Natural killer cell (primary cell): ENCODE measurements around the gene FBLIM1. TPM values are rescaled to one million over a fixed set of nuclear protein-coding genes. Genes with fewer than 3 reads are reported as not detected.
A peak's percentile ranks its signal among the peaks of the same experiment; 100 is the strongest.

Experiments used
- ATAC-seq, 3 donors: fragments of 150-1000 bp in 2 of 3; fragments of 200-7000 bp in 1 of 3; cut with Tn5 transposase; 1 replicate in 1 of 3; 2 replicates in 2 of 3; pipeline ENCODE4 v1.10.0; 2021; ENCODE audit warnings: mild to moderate bottlenecking in 2 of 3, moderate library complexity in 2 of 3
- DNase-seq, 2 donors: peaks; one replicate each; pipeline versions ENCODE4 v3.0.0 to v3.0.0-alpha.2; 2013 to 2021; ENCODE audit warnings: mixed read lengths in 1 of 2
- H3K27ac ChIP-seq: one replicate; pipeline ENCODE4 v1.5.1; 2013; ENCODE audit warnings: mild to moderate bottlenecking, low read length
- H3K27me3 ChIP-seq: one replicate; pipeline ENCODE4 v1.6.1; 2013; ENCODE audit warnings: low read length; ENCODE audit not compliant: control insufficient read depth, insufficient read depth
- H3K36me3 ChIP-seq: one replicate; pipeline ENCODE4 v1.6.1; 2013; ENCODE audit warnings: low read length; ENCODE audit not compliant: control insufficient read depth, insufficient read depth
- H3K4me1 ChIP-seq: one replicate; pipeline ENCODE4 v1.6.1; 2013; ENCODE audit warnings: low read length; ENCODE audit not compliant: control insufficient read depth, insufficient read depth
- H3K4me3 ChIP-seq: one replicate; pipeline ENCODE4 v1.5.1; 2013; ENCODE audit warnings: low read length
- H3K9me3 ChIP-seq: one replicate; pipeline ENCODE4 v1.6.1; 2013; ENCODE audit warnings: low read length; ENCODE audit not compliant: control insufficient read depth, insufficient read depth
- H3K27ac Mint-ChIP-seq, 2 donors: one replicate each; pipeline ENCODE4 v1.8.0; 2022; ENCODE audit warnings: mild to moderate bottlenecking in 2 of 2, mixed read lengths in 2 of 2, moderate library complexity in 1 of 2
- H3K27me3 Mint-ChIP-seq, 2 donors: one replicate each; pipeline ENCODE4 v1.8.0; 2022; ENCODE audit warnings: low read depth in 2 of 2, mixed read lengths in 2 of 2
- H3K36me3 Mint-ChIP-seq: one replicate; pipeline ENCODE4 v1.8.0; 2022; ENCODE audit warnings: mixed read lengths
- H3K4me1 Mint-ChIP-seq, 2 donors: one replicate each; pipeline ENCODE4 v1.8.0; 2022; ENCODE audit warnings: mixed read lengths in 2 of 2
- H3K4me3 Mint-ChIP-seq: one replicate; pipeline ENCODE4 v1.8.0; 2022; ENCODE audit warnings: mild to moderate bottlenecking, moderate library complexity, mixed read lengths
- H3K9me3 Mint-ChIP-seq, 2 donors: one replicate each; pipeline ENCODE4 v1.8.0; 2022; ENCODE audit warnings: mixed read lengths in 2 of 2
- WGBS: methylation state at CpG from one replicate; pipeline ENCODE4 v1.1.7; 2013; ENCODE audit warnings: missing lambda C conversion rate; ENCODE audit not compliant: insufficient coverage; 5-methylcytosine and 5-hydroxymethylcytosine counted together
- intact Hi-C: fragments of 100-400 bp; cut with micrococcal nuclease; formaldehyde crosslinking; loops from one replicate; pipeline ENCODE4 v1.14.2; 2022
- total RNA-seq, 4 donors: library from RNA; stranded (reverse); fragments of 120-200 nt in 1 of 4; gene quantifications; one replicate each; pipeline versions ENCODE4 v1.2.3 to v1.2.4, GENCODE V29; 2013 to 2022
- TF ChIP-seq, protein P1 (sequence below): fragments of 200-600 bp; IDR thresholded peaks from one replicate; pipeline ENCODE4 v1.8.0; 2022; ENCODE audit warnings: antibody characterized with exemption

FBLIM1 gene
- total RNA-seq, 3 donors from 2014 or later (not counting 1 experiment from before 2014, with no cell fraction given), result 0.39 TPM; not detected in 2

DNA sequence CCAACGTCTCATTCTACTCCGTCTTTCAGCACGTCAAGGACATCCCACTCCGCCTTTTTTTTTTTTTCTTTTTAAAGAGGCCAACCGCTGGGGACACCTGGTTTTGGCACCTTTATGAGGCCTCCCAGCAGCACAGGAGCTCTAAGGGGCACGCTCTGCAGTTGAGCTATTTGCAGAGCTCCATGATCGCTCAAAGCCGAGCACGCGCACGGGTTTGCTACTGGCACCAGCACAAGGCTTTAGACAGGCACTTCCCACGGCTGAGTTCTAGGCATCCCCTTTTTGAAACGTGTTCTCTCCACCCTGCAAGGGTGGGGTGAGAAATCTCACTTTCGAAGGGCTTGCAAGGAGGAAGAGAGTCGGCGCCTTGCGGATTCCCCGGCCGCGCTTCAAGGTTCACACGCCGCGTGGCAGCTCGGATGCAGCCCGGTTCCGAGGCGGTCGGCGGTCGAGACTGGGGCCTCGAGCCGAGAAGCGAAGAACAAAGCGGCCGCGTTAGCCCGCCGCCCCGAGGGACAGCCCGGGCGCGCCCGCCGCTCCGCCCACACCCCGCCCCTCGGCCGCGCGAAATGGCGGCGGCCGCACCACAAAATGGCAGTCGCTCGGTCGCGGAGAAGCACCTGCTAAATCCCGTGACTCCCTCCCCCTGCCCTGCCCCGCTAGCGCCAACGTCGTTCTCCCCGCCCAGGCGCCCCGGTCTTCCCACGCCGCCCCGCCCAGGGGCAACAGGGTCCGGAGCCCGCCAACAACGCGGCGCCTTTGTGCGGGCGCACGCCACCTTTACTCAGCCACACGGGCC, 76.0 kb downstream of the FBLIM1 start:
- Mint-ChIP-seq H3K27ac (peak overlapping the region; percentile 95 to 99), H3K4me3 (peak overlapping the region; percentile 96), H3K4me1 (peaks cover 39 to 45% of the 10 kb centered on the region in 2 donors), H3K36me3 (no peaks in the 10 kb centered on the region), H3K27me3 (no peaks in the 10 kb centered on the region), H3K9me3 (no peaks in the 10 kb centered on the region)
- peak; percentile 45 to 74 (median 62) for ATAC-seq
- Histone ChIP-seq H3K4me1 (peaks cover 40% of the 10 kb centered on the region), H3K27me3 (no peaks in the 10 kb centered on the region), H3K9me3 (no peaks in the 10 kb centered on the region), H3K27ac (peak overlapping the region; percentile 96), H3K36me3 (no peaks in the 10 kb centered on the region), H3K4me3 (peak overlapping the region; percentile 80)
- TF ChIP-seq, protein P1, sequence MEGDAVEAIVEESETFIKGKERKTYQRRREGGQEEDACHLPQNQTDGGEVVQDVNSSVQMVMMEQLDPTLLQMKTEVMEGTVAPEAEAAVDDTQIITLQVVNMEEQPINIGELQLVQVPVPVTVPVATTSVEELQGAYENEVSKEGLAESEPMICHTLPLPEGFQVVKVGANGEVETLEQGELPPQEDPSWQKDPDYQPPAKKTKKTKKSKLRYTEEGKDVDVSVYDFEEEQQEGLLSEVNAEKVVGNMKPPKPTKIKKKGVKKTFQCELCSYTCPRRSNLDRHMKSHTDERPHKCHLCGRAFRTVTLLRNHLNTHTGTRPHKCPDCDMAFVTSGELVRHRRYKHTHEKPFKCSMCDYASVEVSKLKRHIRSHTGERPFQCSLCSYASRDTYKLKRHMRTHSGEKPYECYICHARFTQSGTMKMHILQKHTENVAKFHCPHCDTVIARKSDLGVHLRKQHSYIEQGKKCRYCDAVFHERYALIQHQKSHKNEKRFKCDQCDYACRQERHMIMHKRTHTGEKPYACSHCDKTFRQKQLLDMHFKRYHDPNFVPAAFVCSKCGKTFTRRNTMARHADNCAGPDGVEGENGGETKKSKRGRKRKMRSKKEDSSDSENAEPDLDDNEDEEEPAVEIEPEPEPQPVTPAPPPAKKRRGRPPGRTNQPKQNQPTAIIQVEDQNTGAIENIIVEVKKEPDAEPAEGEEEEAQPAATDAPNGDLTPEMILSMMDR, result no peak
- under 1% methylated on average over 77 of the region's 77 CpGs for WGBS
- peak; percentile 84 to 94 for DNase-seq
- intact Hi-C loops, result loop anchor here (2.0 to 10.0 kb wide), 5 partner anchors 53 to 1070 kb away; partner anchors contain the start of gene SZRD1

DNA sequence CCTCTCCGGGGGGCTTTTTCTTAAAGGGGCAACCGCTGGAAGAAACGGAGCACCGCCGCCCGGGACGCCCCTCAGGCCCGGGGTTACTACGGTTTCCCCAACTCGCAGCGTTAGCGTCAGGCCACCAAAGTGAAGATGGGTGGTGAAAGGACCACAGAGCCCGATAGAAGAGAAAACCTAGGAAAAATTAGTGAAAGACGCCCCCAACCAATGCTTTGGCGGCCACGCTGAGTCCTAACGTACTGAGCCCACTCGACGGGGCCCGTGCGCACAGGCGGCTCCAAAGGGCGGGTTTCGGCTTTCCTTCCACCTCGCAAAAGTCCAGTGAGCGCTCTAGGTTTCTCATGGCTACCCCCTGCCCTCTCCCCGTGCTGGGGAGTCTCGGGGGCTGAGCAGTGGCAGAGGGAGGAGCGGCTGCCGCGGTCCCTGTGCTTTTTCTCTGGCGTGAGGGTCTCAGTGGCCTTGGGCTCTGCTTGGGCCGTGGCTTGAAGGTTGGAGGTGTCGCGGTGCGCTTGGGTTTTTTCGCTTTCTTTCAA, 76.7 kb downstream of the FBLIM1 start:
- DNase-seq (peak in 1 of 2 donors; percentile 68), ATAC-seq (peak in 2 of 3 donors; percentile 0 to 3)
- Mint-ChIP-seq H3K27ac (peak overlapping the region; percentile 95 to 99), H3K27me3 (no peaks in the 10 kb centered on the region), H3K4me3 (peak overlapping the region; percentile 96), H3K4me1 (peaks cover 32 to 39% of the 10 kb centered on the region in 2 donors), H3K9me3 (no peaks in the 10 kb centered on the region), H3K36me3 (no peaks in the 10 kb centered on the region)
- TF ChIP-seq, protein P1, result no peak
- Histone ChIP-seq H3K36me3 (no peaks in the 10 kb centered on the region), H3K27ac (peak overlapping the region; percentile 96), H3K4me3 (peak overlapping the region; percentile 80), H3K9me3 (no peaks in the 10 kb centered on the region), H3K4me1 (peaks cover 36% of the 10 kb centered on the region), H3K27me3 (no peaks in the 10 kb centered on the region)
- under 1% methylated on average over 37 of the region's 37 CpGs for WGBS
- intact Hi-C loops, result loop anchor here (2.0 to 10.0 kb wide), 4 partner anchors 82 to 1070 kb away; partner anchors contain the start of gene SZRD1

DNA sequence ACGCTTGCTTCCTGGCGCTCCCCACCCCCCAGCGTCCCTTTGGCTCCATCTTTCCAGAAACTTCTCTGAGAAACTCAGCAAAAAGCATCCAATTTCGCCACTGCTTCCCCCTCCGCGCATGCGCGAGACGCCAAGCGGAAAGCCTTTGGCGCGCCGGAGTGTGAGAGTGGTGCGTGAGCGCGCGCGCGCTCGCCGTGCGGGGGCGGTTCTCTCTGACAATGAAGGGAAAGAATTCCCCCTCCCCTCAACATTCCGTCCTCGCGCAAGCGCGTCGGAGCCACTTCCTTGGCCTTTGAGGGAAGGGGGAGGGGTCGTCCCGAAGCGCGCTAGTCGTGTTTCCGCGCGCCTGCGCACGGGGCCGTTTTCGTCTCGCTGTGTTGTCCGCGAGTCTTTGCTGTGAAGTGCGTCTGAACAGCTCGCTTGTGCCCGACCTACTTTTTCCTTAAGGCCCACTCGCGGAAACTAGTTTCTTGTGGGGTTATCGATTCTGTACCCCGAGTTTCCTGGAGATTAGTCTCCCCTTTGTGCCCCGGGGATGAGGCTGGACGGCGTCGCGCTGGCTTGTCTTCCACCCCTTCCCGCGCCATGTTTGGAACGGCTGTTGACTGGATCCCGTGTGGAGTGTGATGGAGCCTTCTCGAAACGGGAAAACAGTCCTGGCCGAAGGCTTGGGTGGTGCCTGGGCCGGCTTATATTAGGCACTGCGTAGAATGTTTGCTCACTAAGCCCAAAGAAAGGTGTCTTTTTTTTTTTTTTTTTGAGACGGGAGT, 77.3 kb downstream of the FBLIM1 start:
- TF ChIP-seq, protein P1, result no peak
- H3K36me3 Mint-ChIP-seq, result no peaks in the 10 kb centered on the region
- peak overlapping the region; percentile 95 to 99 for H3K27ac Mint-ChIP-seq
- H3K4me3 ChIP-seq, result peak overlapping the region; percentile 80
- H3K27me3 ChIP-seq, result no peaks in the 10 kb centered on the region
- WGBS, result 5% methylated on average over 56 of the region's 66 CpGs
- intact Hi-C loops, result loop anchor here (2.0 to 10.0 kb wide), 4 partner anchors 81 to 1069 kb away; partner anchors contain the start of gene SZRD1
- peak overlapping the region; percentile 96 for H3K4me3 Mint-ChIP-seq
- H3K4me1 Mint-ChIP-seq, result peaks cover 30 to 35% of the 10 kb centered on the region in 2 donors
- peaks cover 32% of the 10 kb centered on the region for H3K4me1 ChIP-seq
- peak; percentile 96 to 100 for DNase-seq
- H3K9me3 ChIP-seq, result no peaks in the 10 kb centered on the region
- H3K9me3 Mint-ChIP-seq, result no peaks in the 10 kb centered on the region
- peak; percentile 51 to 77 (median 58) for ATAC-seq
- H3K27ac ChIP-seq, result peak overlapping the region; percentile 96
- no peaks in the 10 kb centered on the region for H3K27me3 Mint-ChIP-seq
- H3K36me3 ChIP-seq, result no peaks in the 10 kb centered on the region

Other genes with a start within 250 kb of the FBLIM1 start
- 10 to 100 TPM; 13.4 to 20.5 (median 13.5) TPM for gene CASP9, start 234.6 kb upstream of the FBLIM1 start, total RNA-seq
- gene DNAJC16, start 231.9 kb upstream of the FBLIM1 start, total RNA-seq, result 10 to 100 TPM; 18.6 to 22.8 (median 18.7) TPM
- gene AGMAT, start 173.7 kb upstream of the FBLIM1 start, total RNA-seq, result under 1 TPM; 0.42 to 0.66 (median 0.65) TPM
- gene DDI2, start 141.3 kb upstream of the FBLIM1 start, total RNA-seq, result 10 to 100 TPM; 27.3 to 39.8 (median 34.0) TPM
- gene PLEKHM2, start 74.5 kb upstream of the FBLIM1 start, total RNA-seq, result 10 to 100 TPM; 47.8 to 61.0 (median 50.9) TPM
- 1 to 10 TPM in 2 of 3 donors, under 1 TPM in 1; 0.73 to 1.8 (median 1.6) TPM for gene SLC25A34, start 22.5 kb upstream of the FBLIM1 start, total RNA-seq
- gene TMEM82, start 16.3 kb upstream of the FBLIM1 start, total RNA-seq, result not detected
- gene UQCRHL, start 48.9 kb downstream of the FBLIM1 start, total RNA-seq, result 1 to 10 TPM in 2 of 3 donors, under 1 TPM in 1; 0.87 to 1.2 (median 1.0) TPM
- gene SPEN, start 88.9 kb downstream of the FBLIM1 start, total RNA-seq, result 100 to 1,000 TPM in 2 of 3 donors, 10 to 100 TPM in 1; 98.1 to 114 (median 105) TPM
- gene ZBTB17, start 217.3 kb downstream of the FBLIM1 start, total RNA-seq, result 100 to 1,000 TPM in 1 of 3 donors, 10 to 100 TPM in 2; 86.0 to 100 (median 86.9) TPM
- not detected for gene SRARP, start 245.4 kb downstream of the FBLIM1 start, total RNA-seq